ENCODE measurements around the gene USP51. TPM values are rescaled to one million over a fixed set of nuclear protein-coding genes. Genes with fewer than 3 reads are reported as not detected.

The USP51 gene
- total RNA-seq: 1.9 and 2.8 TPM in 2 replicates

GRCh38 chrX:55489314-55490009 lies at the start of gene USP51:
Gene USP51, minus strand, starts transcription at chrX:55489848. Its CDS starts 909 bp downstream, at chrX:55488939.

GRCh38 chrX:55451990-55452832 lies 37.4 kb downstream of the USP51 start, which contains the start of gene MAGEH1:
Gene MAGEH1, plus strand, starts transcription at chrX:55452127. Its CDS starts 248 bp downstream, at chrX:55452375.

Other genes starting within 250 kb of the USP51 start
- not detected in 2 replicates for gene PAGE3, start 224.9 kb downstream of the USP51 start, total RNA-seq
- 34.2 and 39.0 TPM in 2 replicates for gene MAGEH1, start 37.7 kb downstream of the USP51 start, total RNA-seq
- gene FOXR2, start 133.6 kb upstream of the USP51 start, total RNA-seq: not detected in 2 replicates
- gene RRAGB, start 227.9 kb upstream of the USP51 start, total RNA-seq: 25.2 and 40.7 TPM in 2 replicates